Measurements from ENCODE around the gene GNA15.
"Not testable (repeated sequence)": the region's sequence is repeated elsewhere in the genome, so short reads cannot be mapped to it uniquely, and the experiment has no call there.

The GNA15 gene

GRCh38 chr19:3193256-3194105 is 57.6 kb downstream of the GNA15 start:
- no peaks in the 10 kb centered on the region for H3K27me3 ChIP-seq (replicated peaks; ENCODE audit: control insufficient read depth, insufficient read depth, low read length)
- H3K36me3 ChIP-seq (ENCODE audit: control insufficient read depth, insufficient read depth, low read length, severe bottlenecking): peaks cover 29% of the 10 kb centered on the region
- H3K9me3 ChIP-seq (ENCODE audit: control insufficient read depth, low read length): no peaks in the 10 kb centered on the region
- no peak overlapping the region for H3K4me3 ChIP-seq (ENCODE audit: low read length)
- H3K4me1 ChIP-seq (ENCODE audit: control insufficient read depth, insufficient read depth, low read length): no peaks in the 10 kb centered on the region
- H3K9ac ChIP-seq (ENCODE audit: low read length): no peak overlapping the region
- no peak for DNase-seq (ENCODE audit: low read depth)

- H3K9ac ChIP-seq (ENCODE audit: low read length): no peak overlapping the region
- no peak for DNase-seq (ENCODE audit: low read depth)
- H3K9me3 ChIP-seq (ENCODE audit: control insufficient read depth, low read length): no peaks in the 10 kb centered on the region
- H3K36me3 ChIP-seq (ENCODE audit: control insufficient read depth, insufficient read depth, low read length, severe bottlenecking): peaks cover 28% of the 10 kb centered on the region
- H3K27me3 ChIP-seq (replicated peaks; ENCODE audit: control insufficient read depth, insufficient read depth, low read length): no peaks in the 10 kb centered on the region
- H3K4me3 ChIP-seq (ENCODE audit: low read length): no peak overlapping the region
- no peaks in the 10 kb centered on the region for H3K4me1 ChIP-seq (ENCODE audit: control insufficient read depth, insufficient read depth, low read length)
Observed at GRCh38 chr19:3194106-3195087, 58.6 kb downstream of the GNA15 start.

GRCh38 chr19:3196064-3196932 is 60.5 kb downstream of the GNA15 start:
- H3K4me1 ChIP-seq (ENCODE audit: control insufficient read depth, insufficient read depth, low read length): no peaks in the 10 kb centered on the region
- no peak for DNase-seq (ENCODE audit: low read depth)
- peaks cover 28% of the 10 kb centered on the region for H3K36me3 ChIP-seq (ENCODE audit: control insufficient read depth, insufficient read depth, low read length, severe bottlenecking)
- H3K9me3 ChIP-seq (ENCODE audit: control insufficient read depth, low read length): no peaks in the 10 kb centered on the region
- H3K9ac ChIP-seq (ENCODE audit: low read length): no peak overlapping the region
- no peak overlapping the region for H3K4me3 ChIP-seq (ENCODE audit: low read length)
- no peaks in the 10 kb centered on the region for H3K27me3 ChIP-seq (replicated peaks; ENCODE audit: control insufficient read depth, insufficient read depth, low read length)

GRCh38 chr19:3196933-3197205 is 61.0 kb downstream of the GNA15 start:
- Histone ChIP-seq H3K4me3 (ENCODE audit: low read length) (no peak overlapping the region), H3K36me3 (ENCODE audit: control insufficient read depth, insufficient read depth, low read length, severe bottlenecking) (peaks cover 28% of the 10 kb centered on the region), H3K4me1 (ENCODE audit: control insufficient read depth, insufficient read depth, low read length) (no peaks in the 10 kb centered on the region), H3K9me3 (ENCODE audit: control insufficient read depth, low read length) (no peaks in the 10 kb centered on the region), H3K9ac (ENCODE audit: low read length) (no peak overlapping the region), H3K27me3 (replicated peaks; ENCODE audit: control insufficient read depth, insufficient read depth, low read length) (no peaks in the 10 kb centered on the region)
- no peak for DNase-seq (ENCODE audit: low read depth)

GRCh38 chr19:3198901-3199700 is 63.3 kb downstream of the GNA15 start:
- Histone ChIP-seq H3K4me3 (ENCODE audit: low read length) (no peak overlapping the region), H3K9ac (ENCODE audit: low read length) (no peak overlapping the region), H3K36me3 (ENCODE audit: control insufficient read depth, insufficient read depth, low read length, severe bottlenecking) (peaks cover 29% of the 10 kb centered on the region), H3K9me3 (ENCODE audit: control insufficient read depth, low read length) (no peaks in the 10 kb centered on the region), H3K27me3 (replicated peaks; ENCODE audit: control insufficient read depth, insufficient read depth, low read length) (no peaks in the 10 kb centered on the region), H3K4me1 (ENCODE audit: control insufficient read depth, insufficient read depth, low read length) (no peaks in the 10 kb centered on the region)
- no peak for DNase-seq (ENCODE audit: low read depth)

- peaks cover 39% of the 10 kb centered on the region for H3K36me3 ChIP-seq (ENCODE audit: control insufficient read depth, insufficient read depth, low read length, severe bottlenecking)
- H3K9ac ChIP-seq (ENCODE audit: low read length): no peak overlapping the region
- no peaks in the 10 kb centered on the region for H3K27me3 ChIP-seq (replicated peaks; ENCODE audit: control insufficient read depth, insufficient read depth, low read length)
- no peaks in the 10 kb centered on the region for H3K9me3 ChIP-seq (ENCODE audit: control insufficient read depth, low read length)
- DNase-seq (ENCODE audit: low read depth): no peak
- no peaks in the 10 kb centered on the region for H3K4me1 ChIP-seq (ENCODE audit: control insufficient read depth, insufficient read depth, low read length)
- no peak overlapping the region for H3K4me3 ChIP-seq (ENCODE audit: low read length)
Observed at GRCh38 chr19:3201072-3201700, 65.4 kb downstream of the GNA15 start.

GRCh38 chr19:3201911-3202310 is 66.1 kb downstream of the GNA15 start:
- DNase-seq (ENCODE audit: low read depth): no peak
- Histone ChIP-seq H3K36me3 (ENCODE audit: control insufficient read depth, insufficient read depth, low read length, severe bottlenecking) (peaks cover 40% of the 10 kb centered on the region), H3K9ac (ENCODE audit: low read length) (no peak overlapping the region), H3K9me3 (ENCODE audit: control insufficient read depth, low read length) (no peaks in the 10 kb centered on the region), H3K27me3 (replicated peaks; ENCODE audit: control insufficient read depth, insufficient read depth, low read length) (no peaks in the 10 kb centered on the region), H3K4me1 (ENCODE audit: control insufficient read depth, insufficient read depth, low read length) (no peaks in the 10 kb centered on the region), H3K4me3 (ENCODE audit: low read length) (no peak overlapping the region)

- no peak for DNase-seq (ENCODE audit: low read depth)
- Histone ChIP-seq H3K9me3 (ENCODE audit: control insufficient read depth, low read length) (no peaks in the 10 kb centered on the region), H3K9ac (ENCODE audit: low read length) (no peak overlapping the region), H3K27me3 (replicated peaks; ENCODE audit: control insufficient read depth, insufficient read depth, low read length) (no peaks in the 10 kb centered on the region), H3K4me3 (ENCODE audit: low read length) (no peak overlapping the region), H3K36me3 (ENCODE audit: control insufficient read depth, insufficient read depth, low read length, severe bottlenecking) (peaks cover 44% of the 10 kb centered on the region), H3K4me1 (ENCODE audit: control insufficient read depth, insufficient read depth, low read length) (no peaks in the 10 kb centered on the region)
Observed at GRCh38 chr19:3202346-3202745, 66.5 kb downstream of the GNA15 start.

- H3K4me3 ChIP-seq (ENCODE audit: low read length); H3K9me3 ChIP-seq (ENCODE audit: control insufficient read depth, low read length); DNase-seq (ENCODE audit: low read depth); H3K9ac ChIP-seq (ENCODE audit: low read length); H3K4me1 ChIP-seq (ENCODE audit: control insufficient read depth, insufficient read depth, low read length); H3K27me3 ChIP-seq (replicated peaks; ENCODE audit: control insufficient read depth, insufficient read depth, low read length): not testable (repeated sequence)
- H3K36me3 ChIP-seq (ENCODE audit: control insufficient read depth, insufficient read depth, low read length, severe bottlenecking): peaks cover 50% of the 10 kb centered on the region
Observed at GRCh38 chr19:3202895-3203294, 67.1 kb downstream of the GNA15 start.

All from adipocyte (in vitro differentiated cells).